HepG2 (cell line): ENCODE measurements around the gene SLC23A2. TPM values are rescaled to one million over a fixed set of nuclear protein-coding genes. Genes with fewer than 3 reads are reported as not detected.

Experiments
- ADNP ChIP-seq: sonication (generic); formaldehyde crosslinking; IDR thresholded peaks from 2 replicates; pipeline ENCODE4 v1.4.0; 2020; ENCODE audit warnings: missing genetic modification reagents
- ATM ChIP-seq: fragments of 450-650 bp; IDR thresholded peaks from 2 replicates; pipeline ENCODE4 v1.7.1; 2017; ENCODE audit warnings: mild to moderate bottlenecking, borderline replicate concordance
- CC2D1A ChIP-seq: sonication (generic); formaldehyde crosslinking; IDR thresholded peaks from 2 replicates; pipeline ENCODE4 v1.8.1; 2023; ENCODE audit warnings: mild to moderate bottlenecking, missing genetic modification reagents
- CREM ChIP-seq, 2 experiments: sonication (generic) in 1 of 2; formaldehyde crosslinking in 1 of 2; IDR thresholded peaks; 2 replicates each; pipeline versions ENCODE4 v1.4.0 to v1.6.1; 2016 to 2020; ENCODE audit warnings: antibody characterized with exemption in 1 of 2, mild to moderate bottlenecking in 1 of 2, missing genetic modification reagents in 1 of 2
- GZF1 ChIP-seq: sonication (generic); formaldehyde crosslinking; IDR thresholded peaks from 2 replicates; pipeline ENCODE4 v1.5.1; 2020; ENCODE audit warnings: mild to moderate bottlenecking, missing genetic modification reagents
- HOXA7 ChIP-seq: sonication (generic); formaldehyde crosslinking; IDR thresholded peaks from 2 replicates; pipeline ENCODE4 v1.8.1; 2022; ENCODE audit warnings: mild to moderate bottlenecking, missing genetic modification reagents, moderate library complexity
- ISX ChIP-seq: sonication (generic); formaldehyde crosslinking; conservative IDR thresholded peaks from 2 replicates; pipeline ENCODE4 v1.5.0; 2020; ENCODE audit warnings: missing genetic modification reagents
- KDM2A ChIP-seq: sonication (generic); formaldehyde crosslinking; IDR thresholded peaks from 2 replicates; pipeline ENCODE4 v1.4.0; 2020; ENCODE audit warnings: low read depth, missing genetic modification reagents, borderline replicate concordance
- NR2F6 ChIP-seq, 2 experiments: IDR thresholded peaks; 2 replicates each; pipeline ENCODE4 v1.6.1; 2016; ENCODE audit warnings: antibody characterized with exemption in 1 of 2, mild to moderate bottlenecking in 1 of 2
- PRDM4 ChIP-seq: sonication (generic); formaldehyde crosslinking; IDR thresholded peaks from 2 replicates; pipeline ENCODE4 v1.9.0; 2021; ENCODE audit warnings: missing genetic modification reagents, borderline replicate concordance
- ZBTB49 ChIP-seq: sonication (generic); formaldehyde crosslinking; IDR thresholded peaks from 2 replicates; pipeline ENCODE4 v1.4.0; 2020; ENCODE audit warnings: missing genetic modification reagents, borderline replicate concordance
- ZIK1 ChIP-seq: sonication (generic); formaldehyde crosslinking; IDR thresholded peaks from 2 replicates; pipeline ENCODE4 v1.5.0; 2020; ENCODE audit warnings: mild to moderate bottlenecking, low read depth, missing genetic modification reagents, borderline replicate concordance
- ZNF20 ChIP-seq: sonication (generic); formaldehyde crosslinking; IDR thresholded peaks from 2 replicates; pipeline ENCODE4 v1.4.0; 2020; ENCODE audit warnings: mild to moderate bottlenecking, moderate library complexity, missing genetic modification reagents
- ZNF451 ChIP-seq: sonication (generic); formaldehyde crosslinking; IDR thresholded peaks from 2 replicates; pipeline ENCODE4 v1.5.0; 2020; ENCODE audit warnings: mild to moderate bottlenecking, missing genetic modification reagents
- ZNF484 ChIP-seq: sonication (generic); formaldehyde crosslinking; IDR thresholded peaks from 2 replicates; pipeline ENCODE4 v1.5.1; 2020; ENCODE audit warnings: mild to moderate bottlenecking, low read depth, missing genetic modification reagents, borderline replicate concordance
- ZNF547 ChIP-seq: sonication (generic); formaldehyde crosslinking; IDR thresholded peaks from 2 replicates; pipeline ENCODE4 v1.5.1; 2020; ENCODE audit warnings: mild to moderate bottlenecking, missing genetic modification reagents
- ZNF569 ChIP-seq: sonication (generic); formaldehyde crosslinking; IDR thresholded peaks from 2 replicates; pipeline ENCODE4 v1.5.0; 2020; ENCODE audit warnings: mild to moderate bottlenecking, missing genetic modification reagents, moderate library complexity, borderline replicate concordance
- ZNF614 ChIP-seq: IDR thresholded peaks from 2 replicates; pipeline ENCODE4 v1.6.1; 2018; ENCODE audit warnings: missing biosample characterization, missing genetic modification reagents, inconsistent platforms, borderline replicate concordance
- polyA plus RNA-seq, 8 experiments: library from polyadenylated mRNA; depleted of rRNA in 3 of 8; stranded (reverse) in 7 of 8; unstranded in 1 of 8; fragments of >200 nt; fragmentation: Illumina TruSeq in 4 of 8; extraction: Trizol in 4 of 8; gene quantifications; 2 replicates each; pipeline versions ENCODE4 v1.2.1 to v1.2.3, GENCODE V29; 2011 to 2016; ENCODE audit warnings: low read depth in 4 of 8, missing spikeins in 1 of 8, mixed read lengths in 1 of 8; ENCODE audit not compliant: insufficient read depth in 1 of 8
- total RNA-seq, 5 experiments: library from RNA; depleted of rRNA; stranded (reverse); fragments of >200 nt; fragmentation: Illumina TruSeq; extraction: Trizol; gene quantifications; 2 replicates each; pipeline ENCODE4 v1.2.3, GENCODE V29; 2016; ENCODE audit warnings: low read depth in 1 of 5
- TF ChIP-seq, protein P1 (sequence below): sonication (generic); formaldehyde crosslinking; IDR thresholded peaks from 2 replicates; pipeline ENCODE4 v1.9.0; 2022; ENCODE audit warnings: low read depth, missing genetic modification reagents
- TF ChIP-seq, protein P2 (sequence below): sonication (generic); formaldehyde crosslinking; conservative IDR thresholded peaks from 2 replicates; pipeline ENCODE4 v1.8.1; 2023; ENCODE audit warnings: missing genetic modification reagents

The SLC23A2 gene
- total and polyA plus RNA-seq, 2 of the 13 experiments (the other 11 are each of a cell fraction or from before 2014, with no cell fraction given), result 42.2 to 51.2 TPM

GRCh38 chr20:4956200-4956810 is 45.0 kb downstream of the SLC23A2 start (continued):
- TF ChIP-seq ZBTB49 (CRISPR knock-in tag), result no peak
- TF ChIP-seq CC2D1A (CRISPR knock-in tag), result 0 out of 2 replicates have a peak, but pooled peaks have one; percentile 79
- TF ChIP-seq ZIK1 (CRISPR knock-in tag), result no peak
- TF ChIP-seq, protein P1, sequence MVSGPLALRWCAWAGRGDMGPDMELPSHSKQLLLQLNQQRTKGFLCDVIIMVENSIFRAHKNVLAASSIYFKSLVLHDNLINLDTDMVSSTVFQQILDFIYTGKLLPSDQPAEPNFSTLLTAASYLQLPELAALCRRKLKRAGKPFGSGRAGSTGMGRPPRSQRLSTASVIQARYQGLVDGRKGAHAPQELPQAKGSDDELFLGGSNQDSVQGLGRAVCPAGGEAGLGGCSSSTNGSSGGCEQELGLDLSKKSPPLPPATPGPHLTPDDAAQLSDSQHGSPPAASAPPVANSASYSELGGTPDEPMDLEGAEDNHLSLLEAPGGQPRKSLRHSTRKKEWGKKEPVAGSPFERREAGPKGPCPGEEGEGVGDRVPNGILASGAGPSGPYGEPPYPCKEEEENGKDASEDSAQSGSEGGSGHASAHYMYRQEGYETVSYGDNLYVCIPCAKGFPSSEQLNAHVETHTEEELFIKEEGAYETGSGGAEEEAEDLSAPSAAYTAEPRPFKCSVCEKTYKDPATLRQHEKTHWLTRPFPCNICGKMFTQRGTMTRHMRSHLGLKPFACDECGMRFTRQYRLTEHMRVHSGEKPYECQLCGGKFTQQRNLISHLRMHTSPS (CRISPR knock-in tag), result no peak
- TF ChIP-seq GZF1 (CRISPR knock-in tag), result no peak
- TF ChIP-seq, protein P2, sequence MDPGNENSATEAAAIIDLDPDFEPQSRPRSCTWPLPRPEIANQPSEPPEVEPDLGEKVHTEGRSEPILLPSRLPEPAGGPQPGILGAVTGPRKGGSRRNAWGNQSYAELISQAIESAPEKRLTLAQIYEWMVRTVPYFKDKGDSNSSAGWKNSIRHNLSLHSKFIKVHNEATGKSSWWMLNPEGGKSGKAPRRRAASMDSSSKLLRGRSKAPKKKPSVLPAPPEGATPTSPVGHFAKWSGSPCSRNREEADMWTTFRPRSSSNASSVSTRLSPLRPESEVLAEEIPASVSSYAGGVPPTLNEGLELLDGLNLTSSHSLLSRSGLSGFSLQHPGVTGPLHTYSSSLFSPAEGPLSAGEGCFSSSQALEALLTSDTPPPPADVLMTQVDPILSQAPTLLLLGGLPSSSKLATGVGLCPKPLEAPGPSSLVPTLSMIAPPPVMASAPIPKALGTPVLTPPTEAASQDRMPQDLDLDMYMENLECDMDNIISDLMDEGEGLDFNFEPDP (CRISPR knock-in tag), result no peak
- no peak for TF ChIP-seq ZNF20
- peak; percentile 52; the same call in 1 of the 2 replicates for TF ChIP-seq ZNF614 (CRISPR knock-in tag)
- TF ChIP-seq ISX (CRISPR knock-in tag), result no peak
- no peak for TF ChIP-seq ADNP
- no peak for TF ChIP-seq ZNF547 (CRISPR knock-in tag)
- TF ChIP-seq NR2F6 (IDR thresholded peaks at IDR 0.05), result no peak
- 0 out of 2 replicates have a peak, but pooled peaks have one; percentile 30 for TF ChIP-seq NR2F6 (CRISPR knock-in tag; IDR thresholded peaks at IDR 0.05)
- TF ChIP-seq KDM2A, result no peak
- TF ChIP-seq CREM (IDR thresholded peaks at IDR 0.05), result no peak
- no peak for TF ChIP-seq CREM (CRISPR knock-in tag; IDR thresholded peaks at IDR 0.05)
- TF ChIP-seq ATM, result no peak
- TF ChIP-seq ZNF484 (CRISPR knock-in tag), result no peak
- TF ChIP-seq ZNF569 (CRISPR knock-in tag), result no peak
- TF ChIP-seq ZNF451, result no peak
- TF ChIP-seq PRDM4, result no peak
- no peak for TF ChIP-seq HOXA7 (CRISPR knock-in tag)
